ENCODE measurements around the gene EYA4.

DNA sequence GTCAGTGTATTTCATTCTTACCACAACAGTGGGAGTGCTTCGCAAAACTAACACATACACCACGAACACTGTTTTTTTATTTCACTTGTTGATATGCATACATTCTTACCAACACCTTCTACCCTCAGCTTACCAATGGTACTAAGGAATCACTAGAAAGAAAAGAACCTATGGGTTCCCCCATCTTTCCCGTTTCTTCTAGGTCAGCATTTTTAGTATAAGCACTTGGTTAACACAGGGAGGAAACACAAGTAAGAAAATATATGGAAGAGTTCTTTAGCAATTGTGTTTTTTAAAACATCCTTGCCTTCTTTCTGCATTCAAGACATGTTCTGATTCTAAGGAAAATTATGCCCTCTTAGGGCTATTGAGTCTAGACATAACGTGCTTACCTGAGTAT lies 39.9 kb upstream of the EYA4 start:
- no peak for TF ChIP-seq NFIC (IDR thresholded peaks at IDR 0.05; ENCODE audit: borderline replicate concordance)
- TF ChIP-seq, protein P1, sequence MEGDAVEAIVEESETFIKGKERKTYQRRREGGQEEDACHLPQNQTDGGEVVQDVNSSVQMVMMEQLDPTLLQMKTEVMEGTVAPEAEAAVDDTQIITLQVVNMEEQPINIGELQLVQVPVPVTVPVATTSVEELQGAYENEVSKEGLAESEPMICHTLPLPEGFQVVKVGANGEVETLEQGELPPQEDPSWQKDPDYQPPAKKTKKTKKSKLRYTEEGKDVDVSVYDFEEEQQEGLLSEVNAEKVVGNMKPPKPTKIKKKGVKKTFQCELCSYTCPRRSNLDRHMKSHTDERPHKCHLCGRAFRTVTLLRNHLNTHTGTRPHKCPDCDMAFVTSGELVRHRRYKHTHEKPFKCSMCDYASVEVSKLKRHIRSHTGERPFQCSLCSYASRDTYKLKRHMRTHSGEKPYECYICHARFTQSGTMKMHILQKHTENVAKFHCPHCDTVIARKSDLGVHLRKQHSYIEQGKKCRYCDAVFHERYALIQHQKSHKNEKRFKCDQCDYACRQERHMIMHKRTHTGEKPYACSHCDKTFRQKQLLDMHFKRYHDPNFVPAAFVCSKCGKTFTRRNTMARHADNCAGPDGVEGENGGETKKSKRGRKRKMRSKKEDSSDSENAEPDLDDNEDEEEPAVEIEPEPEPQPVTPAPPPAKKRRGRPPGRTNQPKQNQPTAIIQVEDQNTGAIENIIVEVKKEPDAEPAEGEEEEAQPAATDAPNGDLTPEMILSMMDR (IDR thresholded peaks at IDR 0.05) = no peak
- TF ChIP-seq POLR2AphosphoS5 (IDR thresholded peaks at IDR 0.05; ENCODE audit: low read depth, low read length) = no peak
- TF ChIP-seq TCF12 (IDR thresholded peaks at IDR 0.05) = no peak
- TF ChIP-seq YY1 (IDR thresholded peaks at IDR 0.05; ENCODE audit: low read depth) = no peak
- TF ChIP-seq SIN3A (IDR thresholded peaks at IDR 0.05; ENCODE audit: borderline replicate concordance, low read depth, low read length) = no peak
- TF ChIP-seq, protein P2, sequence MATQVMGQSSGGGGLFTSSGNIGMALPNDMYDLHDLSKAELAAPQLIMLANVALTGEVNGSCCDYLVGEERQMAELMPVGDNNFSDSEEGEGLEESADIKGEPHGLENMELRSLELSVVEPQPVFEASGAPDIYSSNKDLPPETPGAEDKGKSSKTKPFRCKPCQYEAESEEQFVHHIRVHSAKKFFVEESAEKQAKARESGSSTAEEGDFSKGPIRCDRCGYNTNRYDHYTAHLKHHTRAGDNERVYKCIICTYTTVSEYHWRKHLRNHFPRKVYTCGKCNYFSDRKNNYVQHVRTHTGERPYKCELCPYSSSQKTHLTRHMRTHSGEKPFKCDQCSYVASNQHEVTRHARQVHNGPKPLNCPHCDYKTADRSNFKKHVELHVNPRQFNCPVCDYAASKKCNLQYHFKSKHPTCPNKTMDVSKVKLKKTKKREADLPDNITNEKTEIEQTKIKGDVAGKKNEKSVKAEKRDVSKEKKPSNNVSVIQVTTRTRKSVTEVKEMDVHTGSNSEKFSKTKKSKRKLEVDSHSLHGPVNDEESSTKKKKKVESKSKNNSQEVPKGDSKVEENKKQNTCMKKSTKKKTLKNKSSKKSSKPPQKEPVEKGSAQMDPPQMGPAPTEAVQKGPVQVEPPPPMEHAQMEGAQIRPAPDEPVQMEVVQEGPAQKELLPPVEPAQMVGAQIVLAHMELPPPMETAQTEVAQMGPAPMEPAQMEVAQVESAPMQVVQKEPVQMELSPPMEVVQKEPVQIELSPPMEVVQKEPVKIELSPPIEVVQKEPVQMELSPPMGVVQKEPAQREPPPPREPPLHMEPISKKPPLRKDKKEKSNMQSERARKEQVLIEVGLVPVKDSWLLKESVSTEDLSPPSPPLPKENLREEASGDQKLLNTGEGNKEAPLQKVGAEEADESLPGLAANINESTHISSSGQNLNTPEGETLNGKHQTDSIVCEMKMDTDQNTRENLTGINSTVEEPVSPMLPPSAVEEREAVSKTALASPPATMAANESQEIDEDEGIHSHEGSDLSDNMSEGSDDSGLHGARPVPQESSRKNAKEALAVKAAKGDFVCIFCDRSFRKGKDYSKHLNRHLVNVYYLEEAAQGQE (IDR thresholded peaks at IDR 0.05; ENCODE audit: low read depth, low read length) = no peak
- TF ChIP-seq FOSL2 (IDR thresholded peaks at IDR 0.05; ENCODE audit: borderline replicate concordance, low read depth) = no peak
- no peak for TF ChIP-seq EP300 (IDR thresholded peaks at IDR 0.05; ENCODE audit: borderline replicate concordance in 1 of 2, low read depth in 1 of 2, low read length in 1 of 2)
- TF ChIP-seq RFX5 (IDR thresholded peaks at IDR 0.05; ENCODE audit: low read length) = no peak
- TF ChIP-seq JUND (IDR thresholded peaks at IDR 0.05) = no peak
- no peak for TF ChIP-seq GATA2 (CRISPR knock-in tag; IDR thresholded peaks at IDR 0.05)
- no peak for TF ChIP-seq MXI1 (IDR thresholded peaks at IDR 0.05; ENCODE audit: low read depth, low read length)
- TF ChIP-seq RAD21 (IDR thresholded peaks at IDR 0.05; ENCODE audit: low read length) = no peak
